A549 (cell line): ENCODE measurements around the gene ANXA5. TPM values are rescaled to one million over a fixed set of nuclear protein-coding genes. Genes with fewer than 3 reads are reported as not detected.

ENCODE experiments used
- ATAC-seq, 2 experiments: fragments of 200-7000 bp in 1 of 2; fragments of >200 bp in 1 of 2; cut with Nextera tagmentation in 1 of 2; cut with Tn5 transposase in 1 of 2; 3 replicates each; pipeline versions ENCODE4 v1.8.0 to v1.9.1; 2018 to 2020; ENCODE audit warnings: mild to moderate bottlenecking in 1 of 2, moderate library complexity in 1 of 2
- CTCF ChIA-PET: fragments of 300-600 bp; sonication (Branson Sonifier 250); formaldehyde crosslinking; extraction: SDS; loops from one replicate; lab custom pipeline; 2021; ENCODE audit warnings: antibody characterized with exemption, inconsistent platforms; lab: Yijun Ruan, JAX
- POLR2A ChIA-PET: fragments of 350-600 bp; formaldehyde crosslinking; extraction: SDS; loops from one replicate; lab custom pipeline; 2021; ENCODE audit warnings: antibody characterized with exemption, inconsistent platforms; lab: Yijun Ruan, JAX
- DNase-seq, 2 experiments: peaks; one replicate each; pipeline versions ENCODE4 v3.0.0 to v3.0.0-alpha.2; 2011 to 2016; ENCODE audit warnings: low read depth in 1 of 2, low spot score in 1 of 2
- FAIRE-seq: peaks from 2 replicates; lab custom pipeline; 2011; peaks lifted over from hg19 to GRCh38; lab: Jason Lieb, UNC
- H3K27ac ChIP-seq, 2 experiments: fragments of >200 bp; sonication (Bioruptor Twin); formaldehyde crosslinking; 3 replicates each; pipeline ENCODE4 v1.5.1; 2016 to 2017
- H3K4me1 ChIP-seq: fragments of >200 bp; sonication (Bioruptor Twin); formaldehyde crosslinking; 3 replicates; pipeline ENCODE4 v1.6.1; 2016
- H3K4me2 ChIP-seq: fragments of >200 bp; sonication (Bioruptor Twin); formaldehyde crosslinking; 3 replicates; pipeline ENCODE4 v1.6.1; 2016
- H3K4me3 ChIP-seq: fragments of >200 bp; sonication (Bioruptor Twin); formaldehyde crosslinking; 3 replicates; pipeline ENCODE4 v1.5.1; 2016
- H3K9me3 ChIP-seq: fragments of >200 bp; sonication (Bioruptor Twin); formaldehyde crosslinking; 3 replicates; pipeline ENCODE4 v1.6.1; 2016
- ATOH8 ChIP-seq: fragments of 250-450 bp; sonication (Bioruptor Pico); IDR thresholded peaks from 2 replicates; pipeline ENCODE4 v1.5.0; 2020; ENCODE audit warnings: low read depth, mild to moderate bottlenecking, moderate library complexity
- CHD2 ChIP-seq: fragments of 150-350 bp; IDR thresholded peaks from 2 replicates; pipeline ENCODE4 v1.6.1; 2014; ENCODE audit warnings: low read length; ENCODE audit not compliant: partially characterized antibody
- GATA3 ChIP-seq: IDR thresholded peaks from 2 replicates; pipeline ENCODE4 v1.6.1; 2012; ENCODE audit warnings: borderline replicate concordance
- JUN ChIP-seq, 2 experiments: fragments of >200 bp; sonication (Bioruptor Twin); formaldehyde crosslinking; IDR thresholded peaks; 2 replicates in 1 of 2; 3 replicates in 1 of 2; pipeline ENCODE4 v1.6.1; 2016 to 2017
- SMC3 ChIP-seq: fragments of >200 bp; sonication (Bioruptor Twin); formaldehyde crosslinking; IDR thresholded peaks from 3 replicates; pipeline ENCODE4 v1.6.1; 2018; ENCODE audit warnings: inconsistent platforms
- SREBF2 ChIP-seq: fragments of 450-650 bp; IDR thresholded peaks from 2 replicates; pipeline ENCODE4 v1.6.1; 2014; ENCODE audit warnings: mild to moderate bottlenecking, moderate library complexity
- USF2 ChIP-seq: fragments of 450-650 bp; IDR thresholded peaks from 2 replicates; pipeline ENCODE4 v1.6.1; 2014; ENCODE audit warnings: antibody characterized with exemption
- ZC3H11A ChIP-seq: fragments of 450-650 bp; IDR thresholded peaks from 2 replicates; pipeline ENCODE4 v1.6.1; 2014; ENCODE audit warnings: antibody characterized with exemption, mild to moderate bottlenecking
- ZFP36 ChIP-seq: fragments of 450-650 bp; IDR thresholded peaks from 2 replicates; pipeline ENCODE4 v1.6.1; 2014; ENCODE audit warnings: borderline replicate concordance; ENCODE audit not compliant: partially characterized antibody
- ZSCAN20 ChIP-seq: fragments of 250-450 bp; sonication (Bioruptor Pico); IDR thresholded peaks from 2 replicates; pipeline ENCODE4 v1.8.0; 2022; ENCODE audit warnings: mild to moderate bottlenecking, moderate library complexity
- WGBS: methylation state at CpG from one replicate; pipeline ENCODE4 v1.1.6; 2017; ENCODE audit errors: missing lambda C conversion rate; 5-methylcytosine and 5-hydroxymethylcytosine counted together
- polyA plus RNA-seq, 4 experiments: library from polyadenylated mRNA; depleted of rRNA in 3 of 4; stranded (reverse); fragments of >200 nt; fragmentation: RNase III in 1 of 4; extraction: RNeasy Plus Mini Kit Qiagen cat#74134 plus additional on column Dnase treatment in 1 of 4; gene quantifications; 2 replicates in 3 of 4; 3 replicates in 1 of 4; pipeline ENCODE4 v1.2.3, GENCODE V29; 2011 to 2017
- TF ChIP-seq, protein P1 (sequence below): fragments of >200 bp; sonication (Bioruptor Twin); formaldehyde crosslinking; IDR thresholded peaks from 3 replicates; pipeline ENCODE4 v1.5.1; 2016
- TF ChIP-seq, protein P2 (sequence below): fragments of 200-600 bp; sonication (generic); IDR thresholded peaks from 2 replicates; pipeline ENCODE4 v1.6.1; 2016; ENCODE audit warnings: antibody characterized with exemption, mild to moderate bottlenecking, moderate library complexity

The ANXA5 gene
- polyA plus RNA-seq, 2 of the 4 experiments (the other 2 are of a cell fraction): 356 to 441 TPM

GRCh38 chr4:121701263-121701662 lies 4.5 kb upstream of the ANXA5 start:
- ATAC-seq (no peak), FAIRE-seq (no peak)
- CTCF ChIA-PET: no interaction called here

DNA sequence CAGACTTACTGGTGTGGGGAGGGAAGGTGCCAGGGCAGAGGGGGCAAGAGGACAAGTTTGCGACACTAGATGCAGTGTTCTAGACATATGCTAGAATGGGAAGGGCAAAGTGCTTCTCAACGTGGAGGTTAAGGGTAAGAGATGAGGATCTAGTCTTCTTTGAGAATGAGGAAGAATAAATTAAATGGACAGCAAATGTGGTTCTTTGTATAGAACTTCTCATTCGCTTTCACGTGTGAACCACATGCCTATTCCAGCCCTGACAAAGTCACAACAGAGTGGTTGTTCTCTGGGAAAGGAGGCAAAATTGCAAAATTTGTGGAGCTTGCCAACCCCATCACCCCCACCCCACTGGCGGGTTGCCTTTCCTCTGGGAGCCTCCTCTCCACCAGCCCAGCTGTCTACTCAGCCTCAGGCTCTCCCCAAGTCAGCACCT lies 1.5 kb upstream of the ANXA5 start:
- no peaks in the 10 kb centered on the region for H3K9me3 ChIP-seq

More at GRCh38 chr4:121701263-121701662, 4.5 kb upstream of the ANXA5 start:
- DNase-seq: no peak
- Histone ChIP-seq H3K9me3 (no peaks in the 10 kb centered on the region), H3K27ac (no peak overlapping the region), H3K4me2 (no peak overlapping the region), H3K4me3 (no peak overlapping the region), H3K4me1 (peaks cover 7% of the 10 kb centered on the region; the same call in 2 of the 3 replicates)
- WGBS: 66% methylated on average over 2 of the region's 3 CpGs
- POLR2A ChIA-PET: no interaction called here
- TF ChIP-seq SREBF2 (no peak), ZFP36 (no peak), SMC3 (no peak), ZC3H11A (no peak)
- TF ChIP-seq, protein P1, sequence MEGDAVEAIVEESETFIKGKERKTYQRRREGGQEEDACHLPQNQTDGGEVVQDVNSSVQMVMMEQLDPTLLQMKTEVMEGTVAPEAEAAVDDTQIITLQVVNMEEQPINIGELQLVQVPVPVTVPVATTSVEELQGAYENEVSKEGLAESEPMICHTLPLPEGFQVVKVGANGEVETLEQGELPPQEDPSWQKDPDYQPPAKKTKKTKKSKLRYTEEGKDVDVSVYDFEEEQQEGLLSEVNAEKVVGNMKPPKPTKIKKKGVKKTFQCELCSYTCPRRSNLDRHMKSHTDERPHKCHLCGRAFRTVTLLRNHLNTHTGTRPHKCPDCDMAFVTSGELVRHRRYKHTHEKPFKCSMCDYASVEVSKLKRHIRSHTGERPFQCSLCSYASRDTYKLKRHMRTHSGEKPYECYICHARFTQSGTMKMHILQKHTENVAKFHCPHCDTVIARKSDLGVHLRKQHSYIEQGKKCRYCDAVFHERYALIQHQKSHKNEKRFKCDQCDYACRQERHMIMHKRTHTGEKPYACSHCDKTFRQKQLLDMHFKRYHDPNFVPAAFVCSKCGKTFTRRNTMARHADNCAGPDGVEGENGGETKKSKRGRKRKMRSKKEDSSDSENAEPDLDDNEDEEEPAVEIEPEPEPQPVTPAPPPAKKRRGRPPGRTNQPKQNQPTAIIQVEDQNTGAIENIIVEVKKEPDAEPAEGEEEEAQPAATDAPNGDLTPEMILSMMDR: no peak

More for the DNA sequence above, 1.5 kb upstream of the ANXA5 start:
- TF ChIP-seq ATOH8 (CRISPR knock-in tag): no peak
- TF ChIP-seq GATA3: no peak
- no peak for TF ChIP-seq JUN (IDR thresholded peaks at IDR 0.05)
- TF ChIP-seq, protein P1: no peak
- no peak for TF ChIP-seq CHD2
- no peak for TF ChIP-seq USF2
- TF ChIP-seq ZSCAN20: no peak
- TF ChIP-seq, protein P2, sequence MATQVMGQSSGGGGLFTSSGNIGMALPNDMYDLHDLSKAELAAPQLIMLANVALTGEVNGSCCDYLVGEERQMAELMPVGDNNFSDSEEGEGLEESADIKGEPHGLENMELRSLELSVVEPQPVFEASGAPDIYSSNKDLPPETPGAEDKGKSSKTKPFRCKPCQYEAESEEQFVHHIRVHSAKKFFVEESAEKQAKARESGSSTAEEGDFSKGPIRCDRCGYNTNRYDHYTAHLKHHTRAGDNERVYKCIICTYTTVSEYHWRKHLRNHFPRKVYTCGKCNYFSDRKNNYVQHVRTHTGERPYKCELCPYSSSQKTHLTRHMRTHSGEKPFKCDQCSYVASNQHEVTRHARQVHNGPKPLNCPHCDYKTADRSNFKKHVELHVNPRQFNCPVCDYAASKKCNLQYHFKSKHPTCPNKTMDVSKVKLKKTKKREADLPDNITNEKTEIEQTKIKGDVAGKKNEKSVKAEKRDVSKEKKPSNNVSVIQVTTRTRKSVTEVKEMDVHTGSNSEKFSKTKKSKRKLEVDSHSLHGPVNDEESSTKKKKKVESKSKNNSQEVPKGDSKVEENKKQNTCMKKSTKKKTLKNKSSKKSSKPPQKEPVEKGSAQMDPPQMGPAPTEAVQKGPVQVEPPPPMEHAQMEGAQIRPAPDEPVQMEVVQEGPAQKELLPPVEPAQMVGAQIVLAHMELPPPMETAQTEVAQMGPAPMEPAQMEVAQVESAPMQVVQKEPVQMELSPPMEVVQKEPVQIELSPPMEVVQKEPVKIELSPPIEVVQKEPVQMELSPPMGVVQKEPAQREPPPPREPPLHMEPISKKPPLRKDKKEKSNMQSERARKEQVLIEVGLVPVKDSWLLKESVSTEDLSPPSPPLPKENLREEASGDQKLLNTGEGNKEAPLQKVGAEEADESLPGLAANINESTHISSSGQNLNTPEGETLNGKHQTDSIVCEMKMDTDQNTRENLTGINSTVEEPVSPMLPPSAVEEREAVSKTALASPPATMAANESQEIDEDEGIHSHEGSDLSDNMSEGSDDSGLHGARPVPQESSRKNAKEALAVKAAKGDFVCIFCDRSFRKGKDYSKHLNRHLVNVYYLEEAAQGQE: no peak
- no peak for FAIRE-seq
- no peak for ATAC-seq
- ChIA-PET POLR2A (no interaction called here), CTCF (no interaction called here)
- Histone ChIP-seq H3K27ac (no peak overlapping the region), H3K4me1 (peaks cover 28% of the 10 kb centered on the region), H3K4me2 (0 out of 3 replicates have a peak overlapping the region, but pooled peaks have one; percentile 88), H3K4me3 (no peak overlapping the region)
- WGBS: 80% methylated on average over 5 of the region's 5 CpGs
- DNase-seq: no peak
